ENCODE results near the gene COL4A5.

DNA sequence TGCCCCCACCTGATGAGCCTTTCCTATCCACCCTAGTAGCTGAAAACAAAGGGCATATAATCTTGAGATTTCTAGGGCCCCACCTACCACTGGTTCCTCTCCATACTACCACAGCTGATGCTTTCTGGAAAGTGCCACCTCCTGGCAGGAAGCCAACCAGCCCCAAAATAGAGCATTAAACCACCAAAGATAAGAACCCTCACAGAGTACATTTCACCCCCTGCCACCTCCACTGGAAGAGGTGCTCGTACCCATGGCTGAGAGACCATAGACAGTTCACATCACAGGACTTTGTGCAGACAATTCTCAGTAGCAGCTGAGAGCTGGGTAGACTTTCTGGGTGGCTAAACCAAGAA is 202.6 kb downstream of the COL4A5 start:
- TF ChIP-seq, protein P1, sequence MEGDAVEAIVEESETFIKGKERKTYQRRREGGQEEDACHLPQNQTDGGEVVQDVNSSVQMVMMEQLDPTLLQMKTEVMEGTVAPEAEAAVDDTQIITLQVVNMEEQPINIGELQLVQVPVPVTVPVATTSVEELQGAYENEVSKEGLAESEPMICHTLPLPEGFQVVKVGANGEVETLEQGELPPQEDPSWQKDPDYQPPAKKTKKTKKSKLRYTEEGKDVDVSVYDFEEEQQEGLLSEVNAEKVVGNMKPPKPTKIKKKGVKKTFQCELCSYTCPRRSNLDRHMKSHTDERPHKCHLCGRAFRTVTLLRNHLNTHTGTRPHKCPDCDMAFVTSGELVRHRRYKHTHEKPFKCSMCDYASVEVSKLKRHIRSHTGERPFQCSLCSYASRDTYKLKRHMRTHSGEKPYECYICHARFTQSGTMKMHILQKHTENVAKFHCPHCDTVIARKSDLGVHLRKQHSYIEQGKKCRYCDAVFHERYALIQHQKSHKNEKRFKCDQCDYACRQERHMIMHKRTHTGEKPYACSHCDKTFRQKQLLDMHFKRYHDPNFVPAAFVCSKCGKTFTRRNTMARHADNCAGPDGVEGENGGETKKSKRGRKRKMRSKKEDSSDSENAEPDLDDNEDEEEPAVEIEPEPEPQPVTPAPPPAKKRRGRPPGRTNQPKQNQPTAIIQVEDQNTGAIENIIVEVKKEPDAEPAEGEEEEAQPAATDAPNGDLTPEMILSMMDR (IDR thresholded peaks at IDR 0.05): no peak
- no peak for TF ChIP-seq POLR2AphosphoS5 (IDR thresholded peaks at IDR 0.05)
- no peak for TF ChIP-seq POLR2A (IDR thresholded peaks at IDR 0.05)
- no peak for TF ChIP-seq EP300 (IDR thresholded peaks at IDR 0.05)

Measured in stomach (tissue), 4 donors.